NCI-H345 (cell line): Measurements from ENCODE around the gene CCDC154.

Experiments used
- DNase-seq: peaks from one replicate; lab custom pipeline; 2025; lab: John Stamatoyannopoulos, UW

Gene CCDC154

DNA sequence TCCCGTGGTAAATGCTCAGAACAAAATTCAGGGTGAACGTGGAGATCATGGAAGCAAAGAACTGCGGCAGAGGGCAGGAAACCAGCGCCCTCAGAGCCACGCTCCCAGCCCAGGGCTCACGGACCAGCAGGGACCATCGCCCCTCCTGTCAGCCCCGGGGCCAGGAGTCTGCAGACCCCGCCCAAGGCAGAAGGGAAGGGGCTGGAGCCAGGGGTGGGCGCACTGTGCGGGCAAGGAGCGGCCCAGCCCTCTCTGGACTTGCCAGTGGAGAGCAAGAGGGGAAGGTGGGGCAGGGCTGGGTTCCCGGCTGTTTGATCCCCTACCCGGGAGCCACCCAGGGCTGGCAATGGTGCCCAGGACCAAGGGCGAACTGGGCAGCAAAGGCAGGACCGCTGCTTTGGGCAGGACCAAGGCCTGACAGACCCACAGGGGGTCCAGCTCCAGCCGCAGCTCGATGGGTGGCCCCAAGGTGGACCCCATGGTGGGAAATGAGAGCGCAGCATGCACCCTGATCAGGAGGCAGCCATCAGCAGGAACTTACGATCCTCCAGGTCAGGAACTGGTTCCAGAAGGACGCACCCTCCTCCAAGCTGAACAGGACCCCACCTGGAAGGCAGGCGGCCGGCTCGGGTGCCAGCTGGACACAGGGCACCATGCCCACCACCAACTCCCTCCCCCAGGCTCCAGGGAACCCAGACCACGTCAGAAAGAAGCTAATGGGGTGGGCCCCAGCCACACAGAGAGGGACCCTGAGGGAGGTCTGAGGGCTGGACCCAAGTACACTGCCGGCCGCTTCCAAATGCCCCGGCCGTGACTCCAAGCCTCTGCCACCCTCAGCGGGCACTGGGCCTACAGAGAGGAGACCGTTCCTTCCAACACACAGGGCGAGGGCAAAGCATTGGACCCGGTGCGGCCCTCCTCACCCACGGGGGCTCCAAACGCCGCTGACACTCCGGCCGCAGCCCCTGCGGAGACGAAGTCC is 11.1 kb upstream of the CCDC154 start:
- DNase-seq = no peak

DNA sequence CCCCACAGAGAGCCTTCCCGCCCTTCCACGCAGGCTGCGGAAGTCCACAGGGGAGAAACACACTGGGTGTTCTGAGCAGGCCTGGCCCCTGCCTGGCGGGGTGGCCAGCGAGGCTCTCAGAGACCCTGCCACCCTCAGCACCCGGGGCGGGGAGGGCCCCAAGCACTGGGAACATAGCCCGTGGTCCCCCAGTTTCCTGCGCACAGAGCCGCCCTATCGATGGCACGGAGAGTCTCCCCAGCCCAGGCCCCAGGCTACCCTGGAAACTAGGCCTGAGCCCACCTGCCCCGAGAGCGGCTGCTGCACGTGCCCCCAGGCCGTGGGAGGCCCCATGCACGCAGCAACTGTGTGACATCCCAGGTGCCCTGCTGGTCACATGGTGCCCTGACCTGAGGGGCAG is 10.2 kb upstream of the CCDC154 start:
- DNase-seq = no peak

DNA sequence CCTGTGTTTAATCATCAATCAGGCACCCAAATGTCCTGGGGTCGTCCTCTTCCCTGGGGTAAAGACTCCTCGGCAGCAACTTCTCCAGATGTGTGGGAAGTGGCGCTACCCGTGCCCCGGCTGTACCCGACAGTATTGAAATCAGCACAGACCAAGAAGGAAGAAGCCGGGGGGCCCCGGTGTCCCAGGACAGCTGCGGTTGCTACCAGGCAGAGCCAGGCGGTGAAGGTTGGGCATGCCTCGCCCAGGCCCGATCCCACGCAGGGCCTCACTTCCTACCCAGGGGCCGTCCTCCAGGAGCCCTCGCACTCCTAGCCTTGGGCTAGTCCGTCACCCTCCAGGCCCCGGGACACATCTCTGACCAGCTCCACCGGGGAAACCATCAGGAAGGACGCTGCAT is 9.0 kb upstream of the CCDC154 start:
- no peak for DNase-seq

DNA sequence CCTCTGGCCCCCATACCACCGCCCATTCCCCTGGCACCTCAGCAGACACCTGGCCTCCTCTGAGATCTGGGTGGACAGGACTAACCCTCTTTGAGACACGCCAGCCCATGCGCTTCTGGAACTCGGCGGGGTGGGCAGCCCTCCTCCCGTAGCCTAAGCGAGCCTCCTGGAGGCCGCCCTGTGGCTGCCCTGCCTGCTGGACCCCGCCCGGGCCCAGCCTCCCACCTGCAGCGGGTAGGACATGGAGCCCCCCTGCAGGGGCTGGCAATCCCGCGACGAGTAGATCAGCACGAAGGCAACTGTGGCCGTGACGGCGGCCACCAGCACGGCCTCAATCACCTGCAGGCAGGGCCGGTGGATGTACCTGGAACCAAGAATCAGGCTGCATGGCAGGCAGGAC is 8.2 kb upstream of the CCDC154 start:
- no peak for DNase-seq

DNA sequence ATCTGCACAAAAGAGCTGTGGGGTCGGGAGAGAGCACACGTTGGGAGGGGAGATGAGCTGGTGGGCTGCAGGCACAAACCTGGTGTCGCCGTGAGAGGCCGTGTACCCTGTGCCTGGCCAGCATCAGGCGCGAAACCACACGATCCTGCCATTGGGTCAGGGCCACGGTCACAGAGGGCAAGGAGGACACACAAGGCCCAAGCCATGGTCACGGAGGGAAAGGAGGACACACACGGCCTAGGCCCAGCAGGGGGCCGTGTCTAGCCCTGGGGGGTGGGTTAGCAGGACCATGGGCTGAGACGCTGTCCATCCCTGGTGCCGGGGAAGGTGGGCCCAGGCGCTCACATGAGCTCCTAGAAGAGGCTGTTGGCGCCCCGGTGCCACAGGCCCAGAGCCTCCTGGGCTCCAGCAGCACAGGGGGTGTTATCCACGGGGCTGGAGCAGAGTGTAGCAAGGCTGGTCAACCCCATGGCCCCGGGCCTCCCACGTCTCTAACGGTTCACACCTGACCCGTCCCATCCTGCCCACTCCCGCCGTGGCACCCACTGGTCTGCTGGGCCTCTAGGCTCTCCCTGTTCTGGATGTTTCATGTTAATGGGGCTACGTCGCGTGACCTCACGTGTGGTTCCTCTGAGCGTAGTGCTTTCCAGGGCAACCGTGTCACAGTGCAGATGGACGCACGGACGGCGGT is 7.5 kb upstream of the CCDC154 start:
- DNase-seq = no peak

DNA sequence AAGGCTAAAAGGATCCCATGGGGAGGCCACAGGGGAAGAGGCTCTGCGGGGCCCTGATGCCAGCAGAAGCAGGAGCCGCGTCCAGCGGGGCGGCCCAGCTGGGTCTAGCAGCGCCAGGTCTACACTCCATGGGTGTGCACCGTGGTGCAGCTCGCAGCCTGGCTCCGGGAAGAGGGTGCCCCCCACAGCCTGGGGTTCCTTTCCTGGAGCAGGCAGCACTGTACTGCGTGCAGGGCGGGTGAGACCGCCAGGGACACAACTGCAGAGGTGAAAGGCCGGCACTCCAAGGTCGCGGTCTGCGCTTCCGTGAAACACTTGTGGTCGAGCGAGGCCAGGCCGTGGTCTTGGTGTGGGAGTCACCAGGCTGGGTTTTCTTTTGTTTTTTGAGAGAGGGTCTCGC is 6.5 kb upstream of the CCDC154 start:
- no peak for DNase-seq

DNA sequence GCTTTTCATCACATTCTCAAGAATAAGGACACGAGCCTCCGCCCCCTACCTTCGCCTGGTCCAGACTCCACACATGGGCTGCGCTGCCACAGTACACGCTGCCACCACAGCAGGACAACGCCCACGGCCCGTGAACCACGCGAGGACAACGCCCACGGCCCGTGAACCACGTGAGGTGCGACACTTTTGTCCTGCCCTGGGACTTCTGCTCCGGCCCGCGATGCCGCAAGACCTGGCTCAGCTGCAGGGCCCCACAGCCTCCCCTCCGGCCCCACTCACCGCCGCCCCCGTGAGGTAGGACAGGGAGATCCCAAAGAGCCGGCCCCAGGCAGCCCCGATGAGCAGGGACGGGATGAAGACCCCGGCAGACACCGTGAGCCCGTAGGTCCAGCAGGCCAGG is 5.9 kb upstream of the CCDC154 start:
- no peak for DNase-seq

DNA sequence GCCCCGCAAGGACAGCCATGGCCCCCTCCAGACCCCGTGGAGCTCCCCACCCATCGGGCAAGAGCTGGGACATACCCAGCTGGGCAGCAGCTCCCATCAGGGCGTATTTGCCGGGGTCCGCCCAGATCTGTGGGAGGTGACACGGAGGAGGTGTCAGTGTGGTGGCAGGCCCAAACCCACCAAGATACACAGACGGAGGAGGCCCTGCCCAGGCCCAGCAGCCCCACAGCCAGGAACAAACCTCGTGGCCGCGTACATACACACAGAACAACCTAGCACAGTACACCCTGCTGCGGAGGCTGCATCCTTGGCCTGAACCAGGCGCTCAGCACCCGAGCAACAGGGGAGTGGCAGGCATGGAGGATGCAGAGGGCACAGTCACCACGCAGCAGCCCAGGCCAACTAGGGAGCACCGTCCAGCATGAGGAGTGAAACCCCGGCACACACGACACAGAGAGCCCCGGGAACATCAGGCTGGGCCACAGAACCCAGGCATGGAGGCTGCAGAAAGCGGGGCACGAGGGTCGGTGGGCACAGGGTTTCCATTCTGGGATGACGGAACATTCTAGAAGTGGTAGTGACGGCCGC is 4.9 kb upstream of the CCDC154 start:
- DNase-seq = no peak

DNA sequence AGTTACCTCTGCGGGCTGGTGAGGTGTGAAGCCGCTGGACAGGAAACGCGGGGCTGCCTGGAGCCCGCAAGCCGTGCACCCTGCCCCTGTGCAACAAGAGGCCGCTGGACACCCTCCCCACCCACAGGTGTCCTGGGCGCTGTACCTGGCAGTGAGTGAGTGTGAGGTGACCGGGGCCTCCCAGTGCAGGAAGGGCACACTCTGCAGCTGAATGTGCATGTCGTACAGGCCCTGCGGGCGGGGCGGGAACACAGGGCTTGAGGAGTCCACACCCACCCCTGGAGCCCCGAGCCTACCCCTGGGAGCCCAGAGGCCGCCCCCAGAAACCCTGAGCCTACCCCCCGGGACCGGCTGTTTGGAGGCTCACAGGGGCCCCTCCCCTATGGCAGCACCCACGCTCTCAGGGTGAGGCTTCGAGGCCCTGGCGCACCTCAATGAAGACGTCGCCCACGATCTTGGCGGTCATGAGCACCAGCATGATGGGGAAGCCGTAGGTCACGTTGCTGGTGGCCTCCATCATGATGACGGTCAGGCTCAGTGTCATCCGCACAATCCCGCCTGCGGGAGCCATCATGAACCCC is 4.3 kb upstream of the CCDC154 start:
- no peak for DNase-seq

DNA sequence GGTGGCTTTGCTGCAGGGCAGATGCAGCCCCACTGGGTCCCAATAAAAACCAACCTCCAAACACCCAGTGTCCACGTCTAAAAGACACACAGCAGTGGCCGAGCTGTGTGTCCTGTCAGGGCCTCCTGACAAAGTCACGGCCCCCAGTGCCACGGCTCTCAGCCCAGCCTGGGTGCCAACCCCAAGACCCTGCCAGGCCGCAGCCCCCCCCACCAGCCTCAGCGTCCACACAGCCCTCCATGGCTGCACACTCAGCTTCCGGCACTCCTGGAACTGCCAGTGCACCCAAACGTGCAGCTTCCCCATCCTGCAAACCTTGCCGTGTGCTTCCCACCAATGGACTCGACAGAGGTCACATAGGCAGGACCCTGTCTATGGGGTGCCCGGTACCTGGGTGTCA is 3.6 kb upstream of the CCDC154 start:
- DNase-seq = no peak

DNA sequence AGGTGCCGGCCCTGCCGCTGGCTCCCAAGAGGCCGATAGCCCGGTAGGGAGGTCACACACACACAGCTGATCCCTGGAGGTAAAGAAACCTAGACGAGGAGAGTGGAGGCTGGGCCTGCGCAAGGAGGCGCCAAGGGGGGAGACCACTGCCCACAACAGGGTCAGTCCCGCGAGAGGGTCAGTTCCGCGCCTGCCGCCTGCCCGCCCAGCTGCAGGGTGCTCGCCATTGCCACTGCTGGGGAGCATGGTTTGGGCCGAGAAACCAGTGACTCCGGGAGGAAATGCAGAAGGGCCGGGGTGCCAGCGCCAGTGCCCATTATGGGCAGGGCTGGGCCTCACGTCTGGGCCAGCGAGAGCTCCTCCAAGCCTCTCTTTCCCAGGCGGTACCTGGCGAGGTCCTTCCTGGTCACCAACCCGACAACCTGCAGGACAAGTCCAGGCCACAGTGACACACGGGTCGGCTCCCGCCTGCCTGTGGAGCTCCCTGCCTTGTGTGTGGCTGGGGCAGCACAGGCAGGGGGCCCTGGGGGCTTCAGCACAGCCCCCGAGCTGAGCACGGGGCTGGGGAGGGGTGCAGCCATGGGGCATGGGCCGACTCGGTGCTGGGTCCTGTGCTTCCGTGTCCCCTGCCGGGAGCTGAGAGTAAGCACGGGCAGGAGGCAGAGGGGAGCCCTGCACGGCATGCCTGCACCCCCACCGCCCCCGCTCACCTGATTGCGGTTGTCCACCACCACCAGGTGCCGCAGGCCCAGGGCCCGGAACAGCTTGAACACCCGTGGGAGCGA is 2.1 kb upstream of the CCDC154 start:
- no peak for DNase-seq

DNA sequence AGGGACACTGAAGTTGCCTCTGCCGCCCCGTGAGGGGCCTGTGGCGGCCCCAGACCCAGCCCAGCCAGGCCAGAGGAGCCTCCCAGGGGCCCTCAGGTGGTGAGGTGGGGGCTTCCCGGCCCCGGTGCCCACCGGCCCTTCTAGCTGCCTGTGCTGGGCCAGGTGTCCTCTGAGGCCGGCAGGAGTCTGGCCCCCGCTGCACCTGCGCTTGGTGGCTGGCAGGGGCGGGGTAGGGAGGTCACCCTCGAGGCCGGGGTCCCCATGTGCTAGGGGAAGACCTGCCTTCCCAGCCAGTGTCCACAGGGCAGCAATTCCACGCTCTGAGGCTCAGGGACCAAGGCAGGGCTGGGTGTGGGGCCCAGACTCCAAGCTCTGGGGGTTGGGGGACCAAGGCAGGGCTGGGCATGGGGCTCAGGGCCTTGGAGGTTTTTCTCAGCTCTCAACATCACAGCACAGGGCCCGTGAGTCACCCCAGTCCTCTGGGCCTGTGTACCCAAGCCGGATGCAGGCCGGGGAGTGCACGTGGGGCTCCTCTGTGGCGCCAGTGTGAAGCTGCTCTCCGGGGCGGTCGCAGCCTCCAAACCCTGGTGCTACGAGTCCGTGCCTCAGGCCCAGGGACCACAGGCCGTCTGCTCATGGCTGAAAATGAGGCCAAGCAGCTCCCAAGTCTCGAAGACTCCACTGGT is 1.3 kb upstream of the CCDC154 start:
- DNase-seq = no peak

DNA sequence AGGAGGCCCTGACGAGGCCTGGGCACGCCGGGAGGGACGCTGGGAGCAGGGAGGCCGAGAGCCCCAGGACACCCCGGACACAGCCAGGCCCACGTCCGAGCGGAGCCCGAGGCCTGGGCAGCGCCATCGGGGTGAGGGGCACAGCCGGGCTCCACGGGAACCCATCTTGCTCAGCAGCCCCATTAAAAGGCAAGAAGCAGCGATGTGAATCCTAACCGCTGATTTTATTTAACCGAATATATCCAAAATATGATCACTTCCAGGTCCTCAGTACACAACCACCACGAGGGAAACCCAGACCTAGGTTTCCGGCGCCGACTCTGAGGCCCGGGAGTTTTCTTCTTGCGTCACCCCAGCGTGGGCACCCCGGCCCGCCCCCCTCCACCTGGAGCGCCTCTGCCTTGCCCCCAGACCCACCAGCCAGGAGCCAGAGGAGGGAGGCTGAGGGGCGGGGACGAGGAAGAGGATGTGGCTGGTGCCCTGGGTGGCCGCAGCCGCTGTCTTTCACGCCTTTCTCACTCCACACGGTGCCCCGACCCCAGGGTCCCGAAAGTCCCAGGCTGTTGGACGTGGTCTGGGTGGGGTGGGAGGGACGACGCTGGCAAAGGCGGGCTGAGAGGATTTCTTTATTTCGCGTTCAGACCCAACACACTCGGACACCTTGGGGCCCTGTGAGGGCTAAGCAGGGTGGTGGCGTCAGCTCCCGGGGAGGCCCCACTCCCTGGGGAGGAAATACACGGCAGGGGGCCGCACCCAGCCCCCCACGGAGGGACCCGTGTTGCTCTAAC is 568 bp upstream of the CCDC154 start:
- no peak for DNase-seq

DNA sequence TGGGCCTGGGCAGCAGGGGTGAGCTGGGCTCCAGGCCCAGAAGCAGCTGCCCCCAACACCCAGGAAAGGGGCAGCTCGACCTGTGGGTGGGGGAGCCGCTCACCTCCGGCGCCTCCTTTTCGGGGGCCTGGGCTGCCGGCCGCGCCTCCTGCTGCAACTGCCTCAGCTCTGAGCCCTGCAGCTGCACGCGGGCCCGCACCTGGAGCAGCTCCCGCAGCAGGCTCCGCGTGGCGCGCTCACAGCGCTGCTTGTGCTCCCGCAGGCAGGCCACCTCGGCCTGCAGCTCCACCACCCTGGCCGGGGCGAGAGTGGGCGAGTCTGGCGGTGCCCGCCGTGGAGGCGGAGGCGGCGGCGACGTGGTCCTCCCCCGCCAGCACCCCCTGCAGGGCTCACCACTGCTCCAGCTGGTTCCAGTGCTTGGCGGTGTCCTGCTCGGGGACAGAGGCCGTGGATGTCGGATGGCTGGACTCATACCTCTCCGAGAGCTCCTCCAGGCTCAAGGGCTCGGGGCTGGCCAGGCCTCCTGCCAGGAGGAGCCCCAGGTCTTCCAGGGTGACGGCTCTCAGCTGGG is 868 bp downstream of the CCDC154 start:
- no peak for DNase-seq

DNA sequence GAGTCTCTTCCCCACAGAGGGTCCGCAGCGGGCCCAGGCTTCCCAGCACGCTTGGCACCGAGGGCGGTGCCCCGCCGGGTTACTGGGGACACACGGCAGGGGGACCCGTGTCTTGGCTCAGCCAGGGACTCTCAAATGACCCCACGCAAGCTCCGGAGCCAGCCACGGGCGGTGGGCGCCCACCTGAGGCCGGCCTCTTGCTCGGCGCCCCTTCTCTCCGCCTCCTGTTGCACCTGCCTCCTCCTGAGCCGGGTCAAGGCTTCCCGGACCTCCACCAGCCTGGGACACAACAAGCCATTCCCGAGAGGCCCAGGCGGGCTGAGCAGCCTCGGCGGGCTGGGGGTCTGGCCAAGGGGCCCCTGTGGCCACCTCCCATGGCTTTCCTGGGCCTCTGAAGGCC is 1.7 kb downstream of the CCDC154 start:
- no peak for DNase-seq

DNA sequence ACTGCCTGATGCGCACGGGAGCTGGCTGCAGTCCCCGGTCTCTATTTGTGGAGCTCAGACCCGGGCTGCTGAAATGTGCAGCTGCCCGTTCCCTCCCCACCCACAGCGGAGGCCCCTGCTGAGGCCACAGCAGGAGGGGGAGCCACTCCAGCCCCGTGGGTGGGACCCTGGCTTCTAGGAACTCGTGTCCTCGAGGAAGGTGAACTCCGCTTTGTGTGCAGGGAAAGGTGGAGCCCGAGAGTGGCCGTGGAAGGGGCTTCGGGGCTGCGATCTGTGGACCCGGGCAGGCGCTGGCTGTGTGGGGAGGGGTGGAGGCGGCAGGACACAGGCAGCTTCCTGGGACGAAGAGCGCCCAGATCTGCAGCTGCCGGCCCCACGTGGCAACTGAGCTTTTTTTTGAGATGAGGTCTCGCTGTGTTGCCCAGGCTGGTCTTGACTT is 2.9 kb downstream of the CCDC154 start:
- peak; percentile 37 for DNase-seq

DNA sequence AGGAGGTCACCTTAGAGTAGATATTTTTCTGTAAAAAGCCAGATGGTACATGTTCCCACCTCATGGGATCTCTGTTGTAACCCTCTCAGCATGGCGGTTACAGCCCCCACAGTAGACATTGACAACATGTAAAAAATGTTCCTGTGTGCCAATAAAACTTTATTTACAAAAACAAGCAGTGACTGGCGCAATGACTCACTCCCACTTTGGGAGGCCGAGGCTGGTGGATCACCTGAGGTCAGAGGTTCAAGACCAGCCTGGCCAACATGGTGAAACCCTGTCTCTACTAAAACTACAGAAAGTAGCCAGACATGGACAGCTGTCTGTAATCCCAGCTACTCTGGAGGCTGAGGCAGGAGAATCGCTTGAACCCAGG is 4.7 kb downstream of the CCDC154 start:
- DNase-seq = peak; percentile 27

DNA sequence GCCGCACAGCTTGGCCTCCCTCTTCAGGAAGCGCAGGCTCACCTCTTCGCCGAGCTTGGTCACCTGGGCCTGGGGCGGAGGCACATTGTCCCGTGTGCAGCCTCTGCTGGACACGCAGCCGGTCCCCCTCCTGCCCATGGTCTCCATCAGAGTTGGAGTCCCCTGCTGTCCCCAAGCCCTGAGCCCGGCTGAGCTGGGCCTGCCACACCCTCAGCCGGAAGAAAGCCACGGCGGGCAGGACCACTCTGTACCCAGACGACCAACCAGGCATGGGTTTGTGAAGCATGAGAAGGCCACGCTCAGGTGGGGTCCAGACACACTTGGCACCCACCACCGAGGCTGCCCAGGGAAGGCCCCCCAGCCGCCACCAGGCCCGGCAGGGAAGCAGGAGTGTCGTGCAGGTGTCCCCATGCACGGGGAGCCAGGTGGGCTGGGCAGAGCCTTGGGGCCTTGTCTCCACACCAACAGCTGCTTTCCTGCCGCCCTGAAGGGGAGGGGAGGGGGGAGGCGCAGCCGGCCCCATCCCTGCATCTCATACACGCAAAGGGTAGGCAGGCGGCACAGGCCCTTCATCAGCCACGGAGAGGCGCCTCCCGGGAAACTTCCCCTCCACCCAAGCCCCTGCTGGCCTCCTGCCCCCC is 5.2 kb downstream of the CCDC154 start:
- DNase-seq = peak; percentile 45

DNA sequence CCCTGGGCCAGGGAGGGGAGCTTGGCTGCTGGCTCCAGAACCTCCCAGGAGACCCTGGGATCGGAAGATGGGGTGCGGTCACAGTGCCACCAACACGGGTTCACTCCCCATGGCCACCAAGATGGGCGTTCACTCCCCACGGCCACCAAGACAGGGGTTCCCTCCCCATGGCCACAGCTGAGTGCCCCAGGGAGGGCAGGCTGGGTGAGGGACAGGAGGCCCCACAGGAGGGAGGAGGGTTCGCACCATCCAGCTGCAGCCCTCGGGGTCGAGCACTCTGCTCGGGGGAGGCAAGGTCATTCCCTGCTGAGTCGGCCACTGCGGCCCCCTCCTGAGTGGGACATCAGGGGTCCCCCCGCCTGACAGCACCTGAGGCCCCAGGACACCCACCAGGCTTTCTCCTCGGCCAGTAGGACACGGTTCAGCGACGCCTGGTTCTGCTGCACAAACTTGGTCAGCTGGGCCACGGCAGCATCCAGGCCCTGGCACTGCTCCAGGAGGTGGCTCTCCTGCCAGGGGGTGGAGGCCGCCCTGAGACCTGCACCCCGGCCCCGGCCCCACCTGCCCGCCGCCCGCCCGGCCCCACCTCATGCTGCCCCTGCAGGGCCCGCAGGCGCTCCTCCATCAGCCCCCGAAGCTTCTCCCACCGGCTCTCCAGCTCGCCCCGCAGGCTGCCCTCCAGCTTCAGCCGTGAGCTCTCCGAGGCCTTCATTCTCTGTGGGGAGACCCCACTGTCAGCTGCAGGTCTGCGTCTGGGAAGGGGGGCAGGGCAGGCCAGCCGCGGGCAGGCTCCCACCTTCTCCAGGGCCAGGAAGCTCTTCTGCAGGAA is 5.9 kb downstream of the CCDC154 start:
- no peak for DNase-seq
